Measurements from ENCODE around the gene TRIM36. TPM values are rescaled to one million over a fixed set of nuclear protein-coding genes. Genes with fewer than 3 reads are reported as not detected.

TRIM36 gene
- 16.2 TPM for polyA plus RNA-seq (2013, experiment 1 of 4)
- 19.3 TPM for polyA plus RNA-seq (2013, experiment 2 of 4)
- polyA plus RNA-seq (2013, experiment 3 of 4), result 17.2 TPM
- polyA plus RNA-seq (2013, experiment 4 of 4), result 19.0 TPM

- peaks cover 16% of the 10 kb centered on the region for H3K36me3 ChIP-seq (ENCODE audit: control insufficient read depth, insufficient read depth, low read length)
- H3K27me3 ChIP-seq (ENCODE audit: control insufficient read depth, insufficient read depth, low read length, poor library complexity, severe bottlenecking), result peaks cover 47% of the 10 kb centered on the region
- WGBS, 2 experiments, result 0% methylated on average over 68 of the region's 68 CpGs
- H3K9me3 ChIP-seq (ENCODE audit: control insufficient read depth, low read length), result peaks cover 4% of the 10 kb centered on the region
- peak within 1 kb of the TSS; percentile 91 for H3K27ac ChIP-seq (ENCODE audit: insufficient read depth, low read depth, low read length, poor library complexity, severe bottlenecking)
- H3K4me1 ChIP-seq (ENCODE audit: control insufficient read depth, insufficient read depth, low read length), result peaks cover 7% of the 10 kb centered on the region
- peak within 1 kb of the TSS; percentile 98 for H3K4me3 ChIP-seq (ENCODE audit: insufficient read depth, low read depth, low read length)
These were observed at the start of gene TRIM36 for GRCh38 chr5:115169487-115170133. Gene TRIM36 (minus strand): TSS chr5:115169908. CDS start chr5:115169634, 274 bp downstream.

- no peak overlapping the region for H3K4me3 ChIP-seq (ENCODE audit: insufficient read depth, low read depth, low read length)
- H3K36me3 ChIP-seq (ENCODE audit: control insufficient read depth, insufficient read depth, low read length), result no peaks in the 10 kb centered on the region
- no CpG with 5 or more reads among the region's 1 CpG for WGBS, 2 experiments
- no peaks in the 10 kb centered on the region for H3K4me1 ChIP-seq (ENCODE audit: control insufficient read depth, insufficient read depth, low read length)
- no peak overlapping the region for H3K27ac ChIP-seq (ENCODE audit: insufficient read depth, low read depth, low read length, poor library complexity, severe bottlenecking)
- H3K27me3 ChIP-seq (ENCODE audit: control insufficient read depth, insufficient read depth, low read length, poor library complexity, severe bottlenecking), result no peaks in the 10 kb centered on the region
- H3K9me3 ChIP-seq (ENCODE audit: control insufficient read depth, low read length), result no peaks in the 10 kb centered on the region
These were observed 44.8 kb upstream of the TRIM36 start for GRCh38 chr5:115214541-115214940.

- 94 to 95% methylated on average over 3 of the region's 3 CpGs for WGBS, 2 experiments
- Histone ChIP-seq H3K27ac (ENCODE audit: insufficient read depth, low read depth, low read length, poor library complexity, severe bottlenecking) (no peak overlapping the region), H3K9me3 (ENCODE audit: control insufficient read depth, low read length) (no peaks in the 10 kb centered on the region), H3K36me3 (ENCODE audit: control insufficient read depth, insufficient read depth, low read length) (no peaks in the 10 kb centered on the region), H3K4me1 (ENCODE audit: control insufficient read depth, insufficient read depth, low read length) (no peaks in the 10 kb centered on the region), H3K27me3 (ENCODE audit: control insufficient read depth, insufficient read depth, low read length, poor library complexity, severe bottlenecking) (no peaks in the 10 kb centered on the region), H3K4me3 (ENCODE audit: insufficient read depth, low read depth, low read length) (no peak overlapping the region)
These were observed 39.6 kb upstream of the TRIM36 start for GRCh38 chr5:115209279-115209678.

GRCh38 chr5:115202952-115203351, 33.2 kb upstream of the TRIM36 start:
- Histone ChIP-seq H3K4me3 (ENCODE audit: insufficient read depth, low read depth, low read length) (no peak overlapping the region), H3K9me3 (ENCODE audit: control insufficient read depth, low read length) (no peaks in the 10 kb centered on the region), H3K27ac (ENCODE audit: insufficient read depth, low read depth, low read length, poor library complexity, severe bottlenecking) (no peak overlapping the region), H3K27me3 (ENCODE audit: control insufficient read depth, insufficient read depth, low read length, poor library complexity, severe bottlenecking) (no peaks in the 10 kb centered on the region), H3K36me3 (ENCODE audit: control insufficient read depth, insufficient read depth, low read length) (no peaks in the 10 kb centered on the region), H3K4me1 (ENCODE audit: control insufficient read depth, insufficient read depth, low read length) (no peaks in the 10 kb centered on the region)
- 94 to 96% methylated on average over 1 of the region's 1 CpG for WGBS, 2 experiments

- WGBS, 2 experiments, result 86 to 94% methylated on average over 3 of the region's 3 CpGs
- no peaks in the 10 kb centered on the region for H3K36me3 ChIP-seq (ENCODE audit: control insufficient read depth, insufficient read depth, low read length)
- no peak overlapping the region for H3K27ac ChIP-seq (ENCODE audit: insufficient read depth, low read depth, low read length, poor library complexity, severe bottlenecking)
- H3K4me1 ChIP-seq (ENCODE audit: control insufficient read depth, insufficient read depth, low read length), result no peaks in the 10 kb centered on the region
- H3K4me3 ChIP-seq (ENCODE audit: insufficient read depth, low read depth, low read length), result no peak overlapping the region
- no peaks in the 10 kb centered on the region for H3K9me3 ChIP-seq (ENCODE audit: control insufficient read depth, low read length)
- no peaks in the 10 kb centered on the region for H3K27me3 ChIP-seq (ENCODE audit: control insufficient read depth, insufficient read depth, low read length, poor library complexity, severe bottlenecking)
These were observed 26.5 kb upstream of the TRIM36 start for GRCh38 chr5:115196161-115196560.

- no peaks in the 10 kb centered on the region for H3K4me1 ChIP-seq (ENCODE audit: control insufficient read depth, insufficient read depth, low read length)
- H3K4me3 ChIP-seq (ENCODE audit: insufficient read depth, low read depth, low read length), result no peak overlapping the region
- no peaks in the 10 kb centered on the region for H3K9me3 ChIP-seq (ENCODE audit: control insufficient read depth, low read length)
- no peaks in the 10 kb centered on the region for H3K36me3 ChIP-seq (ENCODE audit: control insufficient read depth, insufficient read depth, low read length)
- H3K27ac ChIP-seq (ENCODE audit: insufficient read depth, low read depth, low read length, poor library complexity, severe bottlenecking), result no peak overlapping the region
- H3K27me3 ChIP-seq (ENCODE audit: control insufficient read depth, insufficient read depth, low read length, poor library complexity, severe bottlenecking), result no peaks in the 10 kb centered on the region
- 97 to 99% methylated on average over 2 of the region's 2 CpGs for WGBS, 2 experiments
These were observed 25.0 kb upstream of the TRIM36 start for GRCh38 chr5:115194676-115195075.

GRCh38 chr5:115193295-115193694, 23.6 kb upstream of the TRIM36 start:
- no peaks in the 10 kb centered on the region for H3K9me3 ChIP-seq (ENCODE audit: control insufficient read depth, low read length)
- H3K36me3 ChIP-seq (ENCODE audit: control insufficient read depth, insufficient read depth, low read length), result no peaks in the 10 kb centered on the region
- H3K27ac ChIP-seq (ENCODE audit: insufficient read depth, low read depth, low read length, poor library complexity, severe bottlenecking), result no peak overlapping the region
- H3K27me3 ChIP-seq (ENCODE audit: control insufficient read depth, insufficient read depth, low read length, poor library complexity, severe bottlenecking), result no peaks in the 10 kb centered on the region
- no peaks in the 10 kb centered on the region for H3K4me1 ChIP-seq (ENCODE audit: control insufficient read depth, insufficient read depth, low read length)
- no peak overlapping the region for H3K4me3 ChIP-seq (ENCODE audit: insufficient read depth, low read depth, low read length)

GRCh38 chr5:115192098-115192497, 22.4 kb upstream of the TRIM36 start:
- no peak overlapping the region for H3K27ac ChIP-seq (ENCODE audit: insufficient read depth, low read depth, low read length, poor library complexity, severe bottlenecking)
- H3K4me3 ChIP-seq (ENCODE audit: insufficient read depth, low read depth, low read length), result no peak overlapping the region
- WGBS, 2 experiments, result 80% methylated on average over 1 of the region's 1 CpG; no CpG with 5 or more reads in 1 of the 2 experiments
- H3K4me1 ChIP-seq (ENCODE audit: control insufficient read depth, insufficient read depth, low read length), result no peaks in the 10 kb centered on the region
- no peaks in the 10 kb centered on the region for H3K9me3 ChIP-seq (ENCODE audit: control insufficient read depth, low read length)
- H3K36me3 ChIP-seq (ENCODE audit: control insufficient read depth, insufficient read depth, low read length), result no peaks in the 10 kb centered on the region
- H3K27me3 ChIP-seq (ENCODE audit: control insufficient read depth, insufficient read depth, low read length, poor library complexity, severe bottlenecking), result no peaks in the 10 kb centered on the region

GRCh38 chr5:115191474-115192031, 21.8 kb upstream of the TRIM36 start:
- Histone ChIP-seq H3K4me1 (ENCODE audit: control insufficient read depth, insufficient read depth, low read length) (no peaks in the 10 kb centered on the region), H3K27ac (ENCODE audit: insufficient read depth, low read depth, low read length, poor library complexity, severe bottlenecking) (no peak overlapping the region), H3K9me3 (ENCODE audit: control insufficient read depth, low read length) (no peaks in the 10 kb centered on the region), H3K36me3 (ENCODE audit: control insufficient read depth, insufficient read depth, low read length) (no peaks in the 10 kb centered on the region), H3K4me3 (ENCODE audit: insufficient read depth, low read depth, low read length) (no peak overlapping the region), H3K27me3 (ENCODE audit: control insufficient read depth, insufficient read depth, low read length, poor library complexity, severe bottlenecking) (no peaks in the 10 kb centered on the region)
- WGBS, 2 experiments, result 82 to 94% methylated on average over 8 of the region's 8 CpGs

GRCh38 chr5:115190388-115190787, 20.7 kb upstream of the TRIM36 start:
- WGBS, 2 experiments, result 66 to 85% methylated on average over 4 of the region's 4 CpGs
- H3K27ac ChIP-seq (ENCODE audit: insufficient read depth, low read depth, low read length, poor library complexity, severe bottlenecking), result no peak overlapping the region
- H3K9me3 ChIP-seq (ENCODE audit: control insufficient read depth, low read length), result no peaks in the 10 kb centered on the region
- H3K4me1 ChIP-seq (ENCODE audit: control insufficient read depth, insufficient read depth, low read length), result no peaks in the 10 kb centered on the region
- no peaks in the 10 kb centered on the region for H3K27me3 ChIP-seq (ENCODE audit: control insufficient read depth, insufficient read depth, low read length, poor library complexity, severe bottlenecking)
- no peak overlapping the region for H3K4me3 ChIP-seq (ENCODE audit: insufficient read depth, low read depth, low read length)
- no peaks in the 10 kb centered on the region for H3K36me3 ChIP-seq (ENCODE audit: control insufficient read depth, insufficient read depth, low read length)
